OCI-LY3 (cell line): ENCODE data around the gene ELOF1.
"Not testable (repeated sequence)": the region's sequence is repeated elsewhere in the genome, so short reads cannot be mapped to it uniquely, and the experiment has no call there.

Experiments used
- CTCF ChIP-seq: fragments of 200-600, 300-600 bp; sonication (generic); IDR thresholded peaks from 2 replicates; pipeline ENCODE4 v1.5.1; 2014; ENCODE audit warnings: antibody characterized with exemption, low read length, low read depth
- EZH2phosphoT487 ChIP-seq: fragments of 200-600 bp; shearing (Covaris generic); IDR thresholded peaks from 2 replicates; pipeline ENCODE4 v1.6.1; 2018; ENCODE audit warnings: antibody characterized with exemption, mixed run types, low read depth

- TF ChIP-seq EZH2phosphoT487, CTCF: not testable (repeated sequence)
These were observed 40.7 kb upstream of the ELOF1 start for GRCh38 chr19:11599704-11600103.
